Natural killer cell (primary cell): ENCODE results near the gene KCNJ12. TPM values are rescaled to one million over a fixed set of nuclear protein-coding genes. Genes with fewer than 3 reads are reported as not detected.

Source experiments
- ATAC-seq, 3 donors: fragments of 150-1000 bp in 2 of 3; fragments of 200-7000 bp in 1 of 3; cut with Tn5 transposase; 1 replicate in 1 of 3; 2 replicates in 2 of 3; pipeline ENCODE4 v1.10.0; 2021; ENCODE audit warnings: mild to moderate bottlenecking in 2 of 3, moderate library complexity in 2 of 3
- DNase-seq, 2 donors: peaks; one replicate each; pipeline versions ENCODE4 v3.0.0 to v3.0.0-alpha.2; 2013 to 2021; ENCODE audit warnings: mixed read lengths in 1 of 2
- H3K27ac ChIP-seq: one replicate; pipeline ENCODE4 v1.5.1; 2013; ENCODE audit warnings: mild to moderate bottlenecking, low read length
- H3K27me3 ChIP-seq: one replicate; pipeline ENCODE4 v1.6.1; 2013; ENCODE audit warnings: low read length; ENCODE audit not compliant: control insufficient read depth, insufficient read depth
- H3K36me3 ChIP-seq: one replicate; pipeline ENCODE4 v1.6.1; 2013; ENCODE audit warnings: low read length; ENCODE audit not compliant: control insufficient read depth, insufficient read depth
- H3K4me1 ChIP-seq: one replicate; pipeline ENCODE4 v1.6.1; 2013; ENCODE audit warnings: low read length; ENCODE audit not compliant: control insufficient read depth, insufficient read depth
- H3K4me3 ChIP-seq: one replicate; pipeline ENCODE4 v1.5.1; 2013; ENCODE audit warnings: low read length
- H3K9me3 ChIP-seq: one replicate; pipeline ENCODE4 v1.6.1; 2013; ENCODE audit warnings: low read length; ENCODE audit not compliant: control insufficient read depth, insufficient read depth
- H3K27ac Mint-ChIP-seq, 2 donors: one replicate each; pipeline ENCODE4 v1.8.0; 2022; ENCODE audit warnings: mild to moderate bottlenecking in 2 of 2, mixed read lengths in 2 of 2, moderate library complexity in 1 of 2
- H3K27me3 Mint-ChIP-seq, 2 donors: one replicate each; pipeline ENCODE4 v1.8.0; 2022; ENCODE audit warnings: low read depth in 2 of 2, mixed read lengths in 2 of 2
- H3K36me3 Mint-ChIP-seq: one replicate; pipeline ENCODE4 v1.8.0; 2022; ENCODE audit warnings: mixed read lengths
- H3K4me1 Mint-ChIP-seq, 2 donors: one replicate each; pipeline ENCODE4 v1.8.0; 2022; ENCODE audit warnings: mixed read lengths in 2 of 2
- H3K4me3 Mint-ChIP-seq: one replicate; pipeline ENCODE4 v1.8.0; 2022; ENCODE audit warnings: mild to moderate bottlenecking, moderate library complexity, mixed read lengths
- H3K9me3 Mint-ChIP-seq, 2 donors: one replicate each; pipeline ENCODE4 v1.8.0; 2022; ENCODE audit warnings: mixed read lengths in 2 of 2
- CTCF ChIP-seq: fragments of 200-600 bp; IDR thresholded peaks from one replicate; pipeline ENCODE4 v1.8.0; 2022; ENCODE audit warnings: antibody characterized with exemption
- WGBS: methylation state at CpG from one replicate; pipeline ENCODE4 v1.1.7; 2013; ENCODE audit warnings: missing lambda C conversion rate; ENCODE audit not compliant: insufficient coverage; 5-methylcytosine and 5-hydroxymethylcytosine counted together
- intact Hi-C: fragments of 100-400 bp; cut with micrococcal nuclease; formaldehyde crosslinking; loops from one replicate; pipeline ENCODE4 v1.14.2; 2022
- total RNA-seq, 4 donors: library from RNA; stranded (reverse); fragments of 120-200 nt in 1 of 4; gene quantifications; one replicate each; pipeline versions ENCODE4 v1.2.3 to v1.2.4, GENCODE V29; 2013 to 2022

Gene KCNJ12
- total RNA-seq, 3 donors from 2014 or later (not counting 1 experiment from before 2014, with no cell fraction given) = 0.14 TPM; not detected in 2

- H3K9me3 ChIP-seq = no peaks in the 10 kb centered on the region
- H3K27ac ChIP-seq = no peak overlapping the region
- ATAC-seq (no peak), DNase-seq (no peak)
- Mint-ChIP-seq H3K4me1 (no peaks in the 10 kb centered on the region), H3K4me3 (no peak overlapping the region), H3K36me3 (no peaks in the 10 kb centered on the region), H3K9me3 (no peaks in the 10 kb centered on the region), H3K27ac (no peak overlapping the region), H3K27me3 (peaks cover 0 to 7% of the 10 kb centered on the region in 2 donors)
- H3K4me3 ChIP-seq = no peak overlapping the region
- intact Hi-C loops = no loop called here
- WGBS = 75% methylated on average over 5 of the region's 5 CpGs
- no peaks in the 10 kb centered on the region for H3K4me1 ChIP-seq
- H3K27me3 ChIP-seq = no peaks in the 10 kb centered on the region
- TF ChIP-seq CTCF = no peak
- H3K36me3 ChIP-seq = no peaks in the 10 kb centered on the region
Measured at GRCh38 chr17:21387616-21388015, 11.5 kb downstream of the KCNJ12 start.

- Histone ChIP-seq H3K36me3 (no peaks in the 10 kb centered on the region), H3K27ac (no peak overlapping the region), H3K4me1 (no peaks in the 10 kb centered on the region), H3K9me3 (no peaks in the 10 kb centered on the region), H3K4me3 (no peak overlapping the region), H3K27me3 (no peaks in the 10 kb centered on the region)
- DNase-seq = no peak
- Mint-ChIP-seq H3K36me3 (no peaks in the 10 kb centered on the region), H3K9me3 (no peaks in the 10 kb centered on the region), H3K4me1 (no peaks in the 10 kb centered on the region), H3K27me3 (peaks cover 0 to 7% of the 10 kb centered on the region in 2 donors), H3K4me3 (no peak overlapping the region), H3K27ac (no peak overlapping the region)
- intact Hi-C loops = no loop called here
- WGBS = 89% methylated on average over 12 of the region's 12 CpGs
- ATAC-seq = no peak
- no peak for TF ChIP-seq CTCF
Measured at GRCh38 chr17:21388066-21388465, 11.9 kb downstream of the KCNJ12 start.

- Mint-ChIP-seq H3K27ac (no peak overlapping the region), H3K27me3 (peaks cover 0 to 7% of the 10 kb centered on the region in 2 donors), H3K4me1 (no peaks in the 10 kb centered on the region), H3K4me3 (no peak overlapping the region), H3K36me3 (no peaks in the 10 kb centered on the region), H3K9me3 (no peaks in the 10 kb centered on the region)
- ATAC-seq (no peak), DNase-seq (no peak)
- 78% methylated on average over 6 of the region's 6 CpGs for WGBS
- intact Hi-C loops = no loop called here
- Histone ChIP-seq H3K27me3 (no peaks in the 10 kb centered on the region), H3K4me3 (no peak overlapping the region), H3K4me1 (no peaks in the 10 kb centered on the region), H3K9me3 (no peaks in the 10 kb centered on the region), H3K27ac (no peak overlapping the region), H3K36me3 (no peaks in the 10 kb centered on the region)
- no peak for TF ChIP-seq CTCF
Measured at GRCh38 chr17:21388944-21389343, 12.8 kb downstream of the KCNJ12 start.

- Histone ChIP-seq H3K9me3 (no peaks in the 10 kb centered on the region), H3K27ac (no peak overlapping the region), H3K4me3 (no peak overlapping the region), H3K27me3 (no peaks in the 10 kb centered on the region), H3K4me1 (no peaks in the 10 kb centered on the region), H3K36me3 (no peaks in the 10 kb centered on the region)
- 43% methylated on average over 5 of the region's 7 CpGs for WGBS
- Mint-ChIP-seq H3K4me1 (no peaks in the 10 kb centered on the region), H3K27me3 (peaks cover 0 to 7% of the 10 kb centered on the region in 2 donors), H3K9me3 (no peaks in the 10 kb centered on the region), H3K27ac (no peak overlapping the region), H3K36me3 (no peaks in the 10 kb centered on the region), H3K4me3 (no peak overlapping the region)
- ATAC-seq (peak in 1 of 3 donors; percentile 7), DNase-seq (no peak)
- intact Hi-C loops = no loop called here
- TF ChIP-seq CTCF = no peak
Measured at GRCh38 chr17:21389394-21389793, 13.2 kb downstream of the KCNJ12 start.
